ENCODE measurements around the gene CASP1.
"Not testable (repeated sequence)": the region's sequence is repeated elsewhere in the genome, so short reads cannot be mapped to it uniquely, and the experiment has no call there.

Gene CASP1

DNA sequence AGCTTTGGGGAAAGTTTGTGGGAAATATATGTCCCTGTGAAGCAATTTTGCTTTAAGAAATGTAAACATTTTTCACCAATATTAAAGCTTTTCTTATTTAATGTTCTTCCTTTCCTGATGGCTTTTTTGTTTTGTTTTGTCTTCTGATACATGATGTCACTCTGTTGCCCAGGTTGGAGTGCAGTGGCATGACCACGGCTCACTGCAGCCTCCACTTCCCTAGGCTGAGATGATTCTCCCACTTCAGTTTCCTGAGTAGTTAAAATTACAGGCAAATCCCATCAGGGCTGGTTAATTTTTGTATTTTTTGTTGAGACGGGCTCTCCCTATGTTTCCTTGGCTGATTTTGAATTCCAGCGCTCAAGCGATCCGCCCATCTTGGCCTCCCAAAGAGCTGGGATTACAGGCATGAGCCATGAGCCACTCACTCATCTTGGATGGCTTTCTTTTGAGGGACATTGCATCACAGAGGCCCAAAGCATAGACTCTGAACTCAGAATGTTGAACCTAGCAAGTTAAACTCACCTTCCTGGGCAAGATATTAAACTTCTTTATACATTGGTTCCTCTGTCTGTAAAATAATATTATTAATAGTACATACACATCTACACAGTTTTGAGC, 10.8 kb upstream of the CASP1 start:
- no peak for DNase-seq (ENCODE audit: low spot score)

DNA sequence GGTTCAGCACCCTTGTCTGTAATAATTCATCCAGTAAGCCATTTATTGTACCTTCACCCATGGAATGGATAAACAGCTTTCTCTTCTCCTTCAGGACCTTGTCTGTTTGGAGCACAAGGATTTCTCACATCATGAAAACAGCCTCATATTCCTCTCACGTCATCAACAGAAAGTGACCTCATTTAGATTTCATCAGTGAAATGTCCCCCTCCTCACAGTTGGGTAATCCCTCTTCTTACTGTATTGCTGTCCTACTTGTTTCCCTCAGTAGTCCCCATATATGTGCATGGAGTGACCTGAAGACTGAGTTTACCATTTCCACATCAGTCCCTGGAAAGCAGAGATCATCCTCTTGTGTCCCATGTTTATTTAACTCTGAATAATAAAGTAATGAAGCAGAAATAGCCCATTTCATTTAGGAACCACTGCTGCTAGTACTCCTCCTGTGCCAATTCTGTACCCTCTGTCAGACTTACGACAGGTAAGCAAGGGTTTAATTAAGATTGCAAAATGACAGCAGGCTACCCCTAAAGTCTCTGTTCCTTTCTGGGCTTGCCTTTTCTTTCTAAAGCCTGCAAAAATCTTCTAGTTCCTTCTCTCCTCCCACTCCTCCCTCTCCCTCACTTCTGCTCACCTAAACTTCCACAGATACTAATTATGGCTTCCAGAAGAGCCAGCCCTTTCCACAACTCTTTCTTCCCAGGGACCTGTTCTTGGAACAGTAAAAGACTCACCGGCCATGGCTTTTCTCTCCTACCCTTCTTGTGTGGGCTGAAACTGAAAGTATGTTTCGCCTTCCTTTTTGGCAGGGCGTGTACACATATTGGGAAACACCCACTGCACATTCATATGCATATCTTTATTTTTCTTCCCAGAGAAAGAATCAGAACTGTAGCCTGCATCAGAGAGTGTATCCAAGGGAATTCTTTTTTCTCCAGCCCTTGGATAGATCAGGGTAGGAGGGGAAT, 9.9 kb upstream of the CASP1 start, which contains the start of gene CARD16:
CARD16 (minus strand) TSS at position 779 of the 968 bp plus-strand sequence; CDS start at position 741, 38 bp downstream.
- peak; percentile 21 for DNase-seq (ENCODE audit: low spot score)

DNA sequence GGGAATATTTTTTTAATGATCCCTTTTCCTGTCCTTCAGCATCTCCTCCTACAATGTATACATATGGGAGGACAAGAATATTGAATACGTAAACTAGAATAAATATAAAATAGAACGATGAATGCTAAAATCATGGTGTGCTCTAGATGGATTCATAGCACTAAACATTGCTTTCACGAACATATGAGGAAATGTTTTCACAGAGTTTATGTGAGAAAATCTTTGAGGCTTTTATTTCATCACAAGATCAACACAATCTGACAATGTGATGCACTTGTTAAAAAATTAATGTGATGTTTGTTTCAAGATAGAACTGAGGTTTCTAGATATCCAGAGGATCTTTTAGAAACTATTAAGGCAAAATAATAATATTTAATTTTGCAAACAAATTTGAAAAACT, 7.2 kb upstream of the CASP1 start:
- no peak for DNase-seq (ENCODE audit: low spot score)

DNA sequence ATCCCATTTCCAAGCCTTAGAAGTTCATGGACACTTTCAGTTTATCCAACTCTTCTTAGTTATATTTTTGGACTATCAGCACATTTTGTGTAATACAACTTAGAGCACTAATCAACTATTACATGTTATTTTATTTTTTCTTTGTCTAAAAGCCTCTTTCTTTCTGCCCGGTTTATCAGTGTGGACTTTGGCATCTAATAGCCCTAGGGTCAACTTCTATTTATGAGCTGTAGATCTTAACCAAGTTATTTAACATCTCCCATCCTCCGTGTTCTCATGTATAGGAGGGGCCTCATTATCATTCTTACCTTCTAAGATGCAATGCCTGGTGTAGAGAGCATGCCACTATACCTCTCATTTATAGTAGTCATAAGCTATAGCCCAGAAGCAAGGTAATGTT, 5.8 kb upstream of the CASP1 start:
- no peak for DNase-seq (ENCODE audit: low spot score)

DNA sequence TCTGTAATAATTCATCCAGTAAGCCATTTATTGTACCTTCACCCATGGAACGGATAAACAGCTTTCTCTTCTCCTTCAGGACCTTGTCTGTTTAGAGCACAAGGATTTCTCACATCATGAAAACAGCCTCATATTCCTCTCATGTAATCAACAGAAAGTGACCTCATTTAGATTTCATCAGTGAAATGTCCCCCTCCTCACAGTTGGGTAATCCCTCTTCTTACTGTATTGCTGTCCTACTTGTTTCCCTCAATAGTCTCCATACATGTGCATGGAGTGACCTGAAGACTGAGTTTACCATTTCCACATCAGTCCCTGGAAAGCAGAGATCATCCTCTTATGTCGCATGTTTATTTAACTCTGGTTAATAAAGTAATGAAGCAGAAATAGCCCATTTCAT, 556 bp downstream of the CASP1 start:
- DNase-seq (ENCODE audit: low spot score) = not testable (repeated sequence)

DNA sequence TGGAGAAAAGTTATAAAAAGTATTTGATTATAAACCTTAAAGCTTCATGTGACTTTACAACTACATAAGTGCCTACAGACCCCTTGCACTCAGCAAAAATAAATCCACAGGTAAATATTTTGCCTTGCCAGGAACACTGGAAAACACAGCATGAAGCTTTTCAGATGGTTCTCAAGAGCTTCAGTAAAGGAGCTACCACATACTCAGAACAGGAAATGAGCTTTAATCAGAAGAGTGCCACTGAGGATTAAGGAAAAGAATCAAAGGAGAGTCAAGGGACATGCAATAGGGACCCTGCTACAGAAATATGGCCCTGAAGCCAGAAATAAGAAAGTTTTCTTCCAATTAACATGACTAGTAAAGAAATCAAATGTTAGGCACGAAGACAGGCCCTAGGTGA, 1.2 kb downstream of the CASP1 start:
- DNase-seq (ENCODE audit: low spot score) = no peak

DNA sequence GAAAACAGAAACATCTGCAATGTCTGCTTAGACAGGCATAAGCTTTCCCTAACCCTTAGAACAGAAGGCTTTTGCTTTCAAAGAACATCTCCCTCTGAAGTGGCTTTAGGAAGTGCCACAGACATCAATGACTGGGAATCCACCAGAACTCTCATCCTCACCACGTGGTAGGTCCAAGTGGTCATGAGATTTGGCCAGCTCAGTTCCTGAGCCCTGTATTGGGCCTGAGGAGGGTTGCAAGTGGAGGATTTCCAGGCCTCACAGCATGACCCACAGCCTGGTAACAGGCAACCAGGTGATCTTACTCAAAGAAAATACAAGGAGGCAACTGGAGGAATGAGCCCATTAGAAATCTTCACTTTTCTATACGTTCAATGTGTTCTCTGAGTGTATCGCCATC, 1.6 kb downstream of the CASP1 start:
- no peak for DNase-seq (ENCODE audit: low spot score)

DNA sequence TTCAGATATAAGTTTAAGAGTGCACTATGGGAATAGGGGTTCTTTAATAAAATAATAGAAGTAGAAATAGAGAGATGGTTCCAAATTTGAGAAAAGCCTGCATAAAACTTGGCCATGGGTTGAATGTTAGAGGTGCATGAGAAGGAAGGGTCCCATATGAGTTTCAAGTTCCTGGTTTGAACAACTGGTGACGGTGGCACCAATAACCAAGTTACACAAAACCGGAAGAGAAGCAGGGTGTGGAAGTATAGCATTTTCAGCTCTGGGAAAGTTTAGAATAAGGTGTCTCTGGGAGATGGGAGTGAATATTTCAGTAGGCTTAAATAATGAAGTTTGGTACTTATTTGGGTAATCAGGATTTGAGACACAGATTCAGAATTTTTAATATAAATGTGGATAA, 2.4 kb downstream of the CASP1 start:
- DNase-seq (ENCODE audit: low spot score) = no peak

DNA sequence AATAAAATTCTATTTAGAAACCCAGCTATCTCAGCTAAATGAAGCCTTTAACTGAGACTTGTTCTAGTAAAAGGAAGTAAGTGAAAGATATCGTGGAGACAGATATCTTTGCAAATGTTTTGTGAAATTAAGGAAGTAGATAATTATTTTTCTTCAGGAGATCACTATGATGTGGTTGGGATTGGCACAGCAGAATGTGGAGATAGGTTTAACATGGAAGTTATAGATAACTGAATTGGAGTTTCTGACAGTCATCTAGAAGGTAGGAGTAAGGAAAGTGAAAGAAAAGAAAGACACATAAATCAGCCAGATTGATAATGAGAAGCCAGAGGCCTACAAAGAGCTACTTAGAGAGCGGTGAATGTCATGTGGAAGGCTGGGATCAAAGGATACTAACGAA, 7.3 kb downstream of the CASP1 start:
- no peak for DNase-seq (ENCODE audit: low spot score)

DNA sequence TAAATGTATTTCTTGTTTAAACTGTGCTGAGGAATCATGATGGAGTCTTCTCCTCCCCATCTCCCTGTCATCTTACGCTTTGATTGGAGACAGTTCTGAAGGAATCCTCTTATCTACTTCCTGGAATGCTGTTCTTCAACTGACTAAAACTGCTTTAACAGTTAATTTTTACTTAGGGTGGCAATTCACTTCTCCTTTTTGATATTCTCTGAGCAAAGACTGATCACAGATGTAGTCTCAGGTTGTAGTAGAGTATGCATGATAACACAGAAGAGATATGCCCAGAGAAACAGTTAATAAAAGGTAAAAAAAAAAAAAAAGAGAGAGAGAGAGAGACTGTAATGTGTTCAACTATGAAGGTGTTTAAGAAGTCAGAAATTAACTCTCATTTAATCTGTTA, 10.6 kb downstream of the CASP1 start:
- DNase-seq (ENCODE audit: low spot score) = no peak

DNA sequence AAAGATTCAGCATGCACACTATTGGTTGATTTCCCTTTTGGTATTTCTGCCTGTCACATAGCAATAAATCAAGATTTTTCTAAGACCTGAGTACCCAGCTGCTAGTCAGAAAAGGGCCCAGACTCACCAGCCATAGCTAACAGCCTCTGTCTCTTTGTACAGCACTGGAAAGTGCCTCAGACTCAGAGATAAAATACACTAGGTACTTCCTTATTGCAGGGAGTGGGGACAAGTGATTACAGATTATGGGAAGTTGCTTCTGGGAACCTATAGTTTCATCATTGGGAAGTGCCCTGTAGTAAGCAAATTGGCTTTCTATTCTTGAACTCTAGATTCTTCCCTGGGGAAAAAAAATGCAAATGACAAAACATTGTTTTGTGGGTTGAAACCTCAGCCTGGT, 11.9 kb downstream of the CASP1 start, which contains the start of gene CASP5:
CASP5 (minus strand) TSS at position 166 of the 400 bp plus-strand sequence; CDS start at position 134, 32 bp downstream.
- no peak for DNase-seq (ENCODE audit: low spot score)

DNA sequence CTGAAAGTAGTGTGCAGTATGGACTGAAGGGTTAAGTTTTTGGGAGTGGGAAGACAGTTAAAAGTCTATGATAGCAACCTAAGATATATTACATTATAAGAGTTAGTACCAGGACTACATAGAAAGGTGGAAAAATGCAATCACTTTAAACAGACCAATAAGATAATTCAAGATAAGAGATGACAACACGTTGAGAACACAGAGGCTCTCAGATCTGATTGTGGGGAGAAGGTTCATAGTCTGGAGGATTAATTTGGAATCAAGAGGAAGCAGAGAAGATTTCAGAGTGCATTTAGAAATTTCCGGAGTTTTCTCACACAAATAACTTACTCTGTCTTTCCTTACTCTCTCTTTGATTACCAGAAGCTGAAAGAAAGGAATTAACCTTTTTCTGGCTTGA, 12.4 kb downstream of the CASP1 start:
- no peak for DNase-seq (ENCODE audit: low spot score)

DNA sequence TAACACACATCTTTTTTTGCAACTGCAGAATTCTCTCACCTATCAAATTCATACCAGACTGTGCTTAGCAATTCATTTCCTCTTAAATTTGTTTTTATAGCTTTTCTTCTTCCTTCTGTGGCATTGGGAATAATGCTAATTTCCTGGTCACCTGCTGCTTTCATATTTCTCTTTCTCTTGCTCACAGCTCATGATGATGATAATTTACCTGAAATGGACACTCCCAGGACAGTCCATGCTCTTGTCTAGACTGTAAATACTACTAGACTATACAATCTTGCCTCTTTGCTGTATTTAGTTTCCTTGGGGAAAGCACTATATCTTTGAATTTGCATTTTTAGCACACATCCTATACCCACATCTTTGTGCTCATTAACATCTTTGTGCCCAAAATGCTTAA, 27.5 kb downstream of the CASP1 start:
- DNase-seq (ENCODE audit: low spot score) = no peak

DNA sequence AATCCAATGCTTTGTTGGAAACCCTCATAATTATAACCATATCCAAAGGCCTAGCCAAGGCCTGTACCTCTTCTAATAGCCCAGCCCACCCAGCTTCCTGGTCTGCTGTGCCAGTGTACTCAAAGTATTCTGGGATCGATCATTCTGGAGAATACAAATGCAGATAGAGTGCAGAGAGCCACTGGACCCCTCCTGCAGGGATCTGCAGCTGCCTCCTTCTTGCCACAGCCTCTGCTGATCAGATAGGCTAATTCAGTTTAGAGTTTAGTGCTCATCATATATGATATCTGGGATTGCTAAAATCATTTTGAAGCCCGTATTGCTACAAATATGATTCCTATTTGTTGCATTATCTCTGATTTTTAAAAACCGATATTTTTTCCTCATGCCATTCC, 29.5 kb downstream of the CASP1 start:
- DNase-seq (ENCODE audit: low spot score) = no peak

DNA sequence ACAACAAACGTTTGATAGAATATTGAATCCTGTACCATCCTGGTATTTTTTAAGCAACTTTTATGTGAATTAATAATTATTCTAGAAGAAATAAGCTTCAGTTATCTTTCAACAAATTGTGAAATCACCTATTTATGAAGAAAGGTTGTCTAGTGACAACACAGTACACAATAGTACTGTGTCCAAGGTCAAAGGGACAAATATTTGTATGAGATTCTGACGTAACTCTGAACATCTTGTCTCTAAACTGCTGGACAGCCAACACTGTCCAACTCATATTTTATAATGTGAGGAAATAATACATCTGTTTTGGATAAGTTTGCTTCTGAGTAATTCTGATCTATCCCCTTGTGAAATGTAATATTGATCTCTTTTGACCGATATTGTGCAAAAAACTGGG, 30.9 kb downstream of the CASP1 start:
- DNase-seq (ENCODE audit: low spot score) = no peak

DNA sequence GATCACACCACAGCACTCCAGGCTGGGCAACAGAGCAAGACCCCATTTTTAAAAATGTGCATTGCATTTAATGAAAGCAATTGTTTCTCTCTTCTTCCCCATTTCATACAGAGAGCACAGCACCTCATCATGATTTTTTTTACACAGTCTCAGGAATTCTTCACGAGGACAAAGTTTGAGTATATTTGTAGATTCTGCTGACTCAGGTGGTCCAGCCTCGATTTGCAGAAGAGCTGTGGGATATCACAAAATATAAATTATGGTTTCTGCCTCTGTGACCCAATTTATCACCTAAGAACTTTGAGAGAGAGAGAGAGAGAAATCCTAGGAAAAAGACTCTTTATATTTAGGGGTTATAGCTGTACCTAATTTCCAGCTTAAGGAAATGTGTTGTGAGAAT, 31.8 kb downstream of the CASP1 start:
- no peak for DNase-seq (ENCODE audit: low spot score)

DNA sequence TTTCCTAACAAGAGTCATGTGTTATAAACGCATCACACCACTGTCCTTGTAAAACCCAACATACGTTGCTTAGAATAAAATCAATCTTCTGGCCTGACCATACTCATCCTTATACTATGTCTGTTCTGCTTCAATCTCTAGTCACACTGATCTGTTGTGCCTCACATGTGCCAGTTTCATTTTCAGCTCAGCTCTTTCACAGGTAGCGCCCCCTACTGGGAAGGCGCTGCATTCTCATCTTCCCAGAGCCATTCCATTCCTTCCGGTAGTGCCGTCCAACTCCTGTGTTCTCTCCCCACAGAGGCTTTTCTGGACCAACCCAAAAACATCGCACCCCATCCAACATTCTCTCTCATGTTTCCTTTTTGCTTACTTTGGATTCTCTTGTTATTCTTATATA, 34.1 kb downstream of the CASP1 start:
- no peak for DNase-seq (ENCODE audit: low spot score)

DNA sequence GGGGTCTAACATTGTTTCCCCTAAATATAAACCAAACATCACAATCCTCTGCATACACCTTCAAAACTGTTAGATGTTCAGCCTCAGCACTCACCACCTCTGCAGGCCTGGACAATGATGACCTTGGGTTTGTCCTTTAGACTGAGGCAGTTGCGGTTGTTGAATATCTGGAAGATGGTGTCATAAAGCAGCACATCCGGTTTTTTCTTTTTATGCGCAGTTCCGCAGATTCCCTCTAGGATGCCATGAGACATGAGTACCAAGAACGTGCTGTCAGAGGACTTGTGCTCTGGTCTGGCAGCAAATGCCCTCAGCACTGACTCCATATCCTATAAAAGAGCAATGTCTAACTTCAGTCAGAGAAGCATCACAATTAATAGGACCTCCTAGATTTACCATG, 34.8 kb downstream of the CASP1 start:
- no peak for DNase-seq (ENCODE audit: low spot score)

DNA sequence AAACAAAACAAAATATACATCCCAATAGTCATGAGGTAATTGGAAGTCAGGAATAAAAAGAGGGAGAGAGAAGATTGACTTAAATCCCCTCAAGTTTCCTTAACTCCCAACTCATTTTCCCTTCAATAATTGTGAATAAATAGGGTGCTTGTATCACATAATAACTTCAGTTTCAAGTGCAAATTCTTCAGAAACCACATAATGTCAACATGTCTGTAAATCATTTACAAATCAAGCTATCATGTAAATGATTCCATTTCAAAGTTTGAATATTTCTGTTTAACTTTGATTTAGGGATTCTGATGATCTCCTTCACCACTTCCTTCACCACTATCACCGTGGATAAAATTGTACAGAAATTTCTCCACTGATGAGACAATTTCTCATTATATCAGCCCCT, 35.2 kb downstream of the CASP1 start:
- DNase-seq (ENCODE audit: low spot score) = no peak

DNA sequence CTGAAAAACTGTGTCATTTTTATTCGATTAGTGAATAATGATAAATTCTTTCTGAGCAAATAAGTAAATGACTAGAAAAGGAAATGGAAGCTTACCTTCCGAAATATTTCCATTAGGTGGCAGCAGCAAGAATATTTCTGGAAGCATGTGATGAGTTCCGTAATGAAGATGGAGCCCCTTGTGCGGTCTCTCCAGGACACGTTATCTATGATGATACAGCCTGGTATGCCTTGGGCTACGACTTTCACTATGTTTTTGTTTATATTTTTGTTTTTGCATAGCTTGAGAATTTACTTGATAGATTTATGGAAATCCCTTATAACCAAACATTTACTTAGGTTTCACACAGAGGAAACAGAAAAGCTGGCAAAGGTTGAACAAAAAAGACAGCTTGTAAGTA, 37.7 kb downstream of the CASP1 start:
- DNase-seq (ENCODE audit: low spot score) = no peak

DNA sequence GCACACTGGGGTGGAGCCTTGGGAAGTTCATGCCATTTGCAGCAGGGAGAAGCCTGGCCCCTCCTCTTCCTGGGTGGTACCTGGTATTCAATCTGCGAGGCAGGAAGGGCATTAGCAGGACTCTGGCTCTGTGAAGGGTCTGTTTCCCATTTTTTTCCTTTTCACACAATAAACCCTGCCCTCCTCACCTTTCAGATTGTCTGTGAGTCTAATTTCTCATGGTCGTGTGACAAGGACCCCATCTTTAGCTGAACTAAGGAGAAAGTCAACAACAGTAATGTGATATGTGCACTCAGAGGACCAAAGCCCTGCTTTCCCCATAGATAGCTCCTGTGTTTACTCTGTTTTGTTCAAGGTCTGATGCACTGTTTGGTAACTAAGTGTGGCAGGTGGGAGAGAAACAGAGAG, 39.9 kb downstream of the CASP1 start:
- no peak for DNase-seq (ENCODE audit: low spot score)

DNA sequence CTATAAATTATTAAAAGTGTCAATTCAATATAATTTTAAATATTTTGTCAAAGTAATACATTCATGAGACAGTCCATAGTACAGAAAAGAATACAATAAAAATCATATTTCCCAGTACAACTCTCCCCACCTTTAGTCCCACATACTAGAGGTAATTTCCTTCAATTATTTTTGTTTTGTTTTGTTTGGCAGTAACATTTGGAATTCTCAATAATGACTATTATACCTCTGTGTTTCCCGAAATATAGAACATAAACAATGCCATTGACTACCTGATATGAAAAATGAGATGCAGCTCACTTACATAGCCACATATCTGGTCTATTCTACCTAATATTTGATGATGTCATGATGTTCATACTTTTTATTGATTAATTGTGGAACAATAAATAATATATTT, 42.2 kb downstream of the CASP1 start:
- no peak for DNase-seq (ENCODE audit: low spot score)

DNA sequence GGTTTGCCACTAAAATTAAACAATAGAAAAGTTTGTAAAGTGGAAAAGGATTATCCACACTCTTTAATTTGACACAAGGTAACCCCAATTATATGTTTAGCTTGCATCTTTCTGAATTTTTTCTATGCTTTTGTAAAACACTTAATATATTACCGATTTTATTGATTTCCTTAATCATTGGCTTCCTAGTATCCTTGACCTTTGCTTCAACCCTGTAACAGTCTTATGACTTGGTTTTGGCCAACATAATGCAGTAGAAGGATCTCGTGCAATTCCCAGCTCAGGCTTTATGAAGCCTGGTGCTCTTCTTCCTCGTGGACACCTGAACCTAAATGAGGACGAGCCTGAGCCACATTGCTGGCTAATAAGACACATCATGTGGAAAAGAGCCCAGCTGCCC, 43.0 kb downstream of the CASP1 start:
- no peak for DNase-seq (ENCODE audit: low spot score)

Data from AG08396 (cell line).